Tibial nerve (tissue), 4 donors: ENCODE measurements around the gene INO80B.

Source experiments
- EP300 ChIP-seq, 2 donors: sonication (generic); formaldehyde crosslinking; IDR thresholded peaks; one replicate each; pipeline ENCODE4 v1.6.1; 2017; ENCODE audit warnings: antibody characterized with exemption in 2 of 2, mild to moderate bottlenecking in 1 of 2
- POLR2A ChIP-seq, 2 donors: fragments of 450-650 bp; IDR thresholded peaks; one replicate each; pipeline ENCODE4 v1.6.1; 2017; ENCODE audit warnings: antibody characterized with exemption in 2 of 2, mild to moderate bottlenecking in 2 of 2, moderate library complexity in 2 of 2
- TF ChIP-seq, protein P1 (sequence below), 5 experiments: fragments of 200-600 bp in 3 of 5; fragments of 450-650 bp in 2 of 5; sonication (generic) in 3 of 5; IDR thresholded peaks; one replicate each; pipeline ENCODE4 v1.5.1; 2016 to 2019; ENCODE audit warnings: antibody characterized with exemption in 5 of 5, mild to moderate bottlenecking in 3 of 5, moderate library complexity in 2 of 5

GRCh38 chr2:74489906-74490305, 35.0 kb downstream of the INO80B start:
- TF ChIP-seq, protein P1, sequence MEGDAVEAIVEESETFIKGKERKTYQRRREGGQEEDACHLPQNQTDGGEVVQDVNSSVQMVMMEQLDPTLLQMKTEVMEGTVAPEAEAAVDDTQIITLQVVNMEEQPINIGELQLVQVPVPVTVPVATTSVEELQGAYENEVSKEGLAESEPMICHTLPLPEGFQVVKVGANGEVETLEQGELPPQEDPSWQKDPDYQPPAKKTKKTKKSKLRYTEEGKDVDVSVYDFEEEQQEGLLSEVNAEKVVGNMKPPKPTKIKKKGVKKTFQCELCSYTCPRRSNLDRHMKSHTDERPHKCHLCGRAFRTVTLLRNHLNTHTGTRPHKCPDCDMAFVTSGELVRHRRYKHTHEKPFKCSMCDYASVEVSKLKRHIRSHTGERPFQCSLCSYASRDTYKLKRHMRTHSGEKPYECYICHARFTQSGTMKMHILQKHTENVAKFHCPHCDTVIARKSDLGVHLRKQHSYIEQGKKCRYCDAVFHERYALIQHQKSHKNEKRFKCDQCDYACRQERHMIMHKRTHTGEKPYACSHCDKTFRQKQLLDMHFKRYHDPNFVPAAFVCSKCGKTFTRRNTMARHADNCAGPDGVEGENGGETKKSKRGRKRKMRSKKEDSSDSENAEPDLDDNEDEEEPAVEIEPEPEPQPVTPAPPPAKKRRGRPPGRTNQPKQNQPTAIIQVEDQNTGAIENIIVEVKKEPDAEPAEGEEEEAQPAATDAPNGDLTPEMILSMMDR (IDR thresholded peaks at IDR 0.05), result no peak
- no peak for TF ChIP-seq POLR2A (IDR thresholded peaks at IDR 0.05)
- TF ChIP-seq EP300 (IDR thresholded peaks at IDR 0.05), result no peak
